DMS114 treated with DMSO at 0.1 percent for 48 hours (cell line): ENCODE data around the gene PDE9A.

Experiments
- DNase-seq: peaks from one replicate; lab custom pipeline; 2025; ENCODE audit not compliant: unreplicated experiment; lab: John Stamatoyannopoulos, UW

PDE9A gene

DNA sequence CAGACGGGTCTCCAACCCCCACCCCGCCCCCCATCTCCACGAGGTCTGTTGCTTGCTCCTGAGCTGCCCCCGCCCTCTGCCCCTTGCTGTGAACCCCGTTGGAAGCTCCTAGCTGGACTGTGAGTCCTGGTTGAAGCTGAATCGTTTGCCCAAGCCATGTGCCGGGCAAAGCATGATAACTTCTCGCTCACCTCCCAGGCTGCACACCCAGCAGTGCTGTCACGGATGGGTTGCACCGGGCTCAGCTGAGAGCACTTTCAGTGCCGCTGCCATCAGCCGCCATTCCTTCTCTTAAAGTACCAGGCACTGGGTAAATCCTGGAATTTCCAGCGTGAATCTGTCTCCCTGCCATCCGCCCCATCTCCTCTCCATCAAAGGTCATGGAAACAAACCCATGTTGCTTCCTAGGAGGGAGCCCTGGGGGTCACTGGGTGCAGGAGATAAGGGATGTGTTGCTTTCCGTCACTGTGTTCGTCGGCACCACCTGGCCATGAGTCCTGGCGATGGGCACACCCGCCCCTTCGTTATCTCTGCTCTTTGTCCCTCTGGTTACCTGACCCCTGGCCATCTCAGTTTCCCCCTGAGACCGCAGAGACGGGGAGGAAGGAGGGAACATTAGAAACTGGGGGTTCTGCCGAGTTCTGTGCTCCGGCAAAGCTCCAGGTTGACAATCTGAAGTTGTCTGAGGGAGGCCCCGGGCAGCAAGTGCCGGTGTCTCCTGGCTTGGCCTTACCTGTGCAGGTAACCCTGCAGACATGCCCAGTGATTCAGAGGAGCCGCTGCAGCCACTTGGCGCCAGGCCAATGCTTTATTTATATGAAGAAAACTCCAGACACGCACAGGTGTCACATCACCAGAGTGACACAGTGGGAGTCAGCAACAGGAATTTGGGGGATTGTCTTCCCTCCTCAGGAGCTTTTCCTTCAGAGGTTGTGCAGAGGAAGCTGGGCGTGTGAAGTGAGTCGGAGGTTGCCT is 2.7 kb downstream of the PDE9A start:
- DNase-seq, result no peak

DNA sequence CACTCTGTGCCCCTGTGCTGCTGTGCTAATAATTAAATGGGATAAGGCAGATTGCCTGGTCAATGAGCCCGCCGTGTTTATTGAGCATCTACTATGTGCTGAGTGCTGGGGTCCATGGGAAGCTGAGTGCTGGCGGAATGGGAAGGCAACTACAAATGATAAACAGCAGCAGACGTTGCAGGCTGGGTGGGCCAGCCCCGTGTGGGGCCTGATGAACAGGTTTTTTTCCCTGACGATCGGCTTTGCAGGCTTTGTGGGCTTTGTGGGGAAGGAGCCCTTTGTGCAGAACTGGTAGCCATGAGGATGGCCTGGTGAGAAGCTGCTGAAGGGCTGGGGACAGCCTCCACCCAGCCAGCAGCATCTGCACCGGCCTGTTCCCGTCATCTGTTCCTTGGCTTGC is 3.5 kb downstream of the PDE9A start:
- no peak for DNase-seq

DNA sequence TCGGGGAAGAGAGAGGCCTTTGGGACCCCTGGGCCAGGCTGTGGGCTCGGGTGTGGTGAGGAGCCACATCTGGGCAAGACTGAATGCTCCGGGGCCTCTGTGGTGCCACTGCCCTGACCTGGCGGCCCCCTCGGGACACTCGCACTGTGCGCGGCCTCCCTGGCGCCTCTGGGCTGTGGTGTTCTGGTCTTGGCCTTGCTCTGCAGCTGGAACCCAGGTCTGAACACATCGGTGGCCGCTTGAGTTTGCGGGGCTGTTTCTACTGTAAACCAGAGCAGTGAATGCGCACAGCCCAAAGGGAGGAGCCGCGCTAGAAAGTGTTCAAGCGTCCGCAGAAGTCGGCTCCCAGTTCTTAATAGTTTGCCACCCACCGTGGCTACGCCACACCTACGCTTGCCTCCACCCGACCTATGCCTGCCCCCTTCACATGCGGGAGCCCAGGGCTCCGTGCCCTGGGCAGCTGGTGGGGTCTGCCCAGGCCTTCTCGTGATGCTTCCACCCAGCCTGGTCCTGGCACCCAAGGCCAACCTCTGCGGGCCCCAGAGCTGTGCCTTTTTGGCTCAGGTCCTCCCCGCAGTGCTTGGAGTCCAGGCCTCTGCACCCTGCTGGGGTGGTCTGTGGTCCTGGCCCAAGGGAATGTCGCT is 4.4 kb downstream of the PDE9A start:
- DNase-seq, result no peak

DNA sequence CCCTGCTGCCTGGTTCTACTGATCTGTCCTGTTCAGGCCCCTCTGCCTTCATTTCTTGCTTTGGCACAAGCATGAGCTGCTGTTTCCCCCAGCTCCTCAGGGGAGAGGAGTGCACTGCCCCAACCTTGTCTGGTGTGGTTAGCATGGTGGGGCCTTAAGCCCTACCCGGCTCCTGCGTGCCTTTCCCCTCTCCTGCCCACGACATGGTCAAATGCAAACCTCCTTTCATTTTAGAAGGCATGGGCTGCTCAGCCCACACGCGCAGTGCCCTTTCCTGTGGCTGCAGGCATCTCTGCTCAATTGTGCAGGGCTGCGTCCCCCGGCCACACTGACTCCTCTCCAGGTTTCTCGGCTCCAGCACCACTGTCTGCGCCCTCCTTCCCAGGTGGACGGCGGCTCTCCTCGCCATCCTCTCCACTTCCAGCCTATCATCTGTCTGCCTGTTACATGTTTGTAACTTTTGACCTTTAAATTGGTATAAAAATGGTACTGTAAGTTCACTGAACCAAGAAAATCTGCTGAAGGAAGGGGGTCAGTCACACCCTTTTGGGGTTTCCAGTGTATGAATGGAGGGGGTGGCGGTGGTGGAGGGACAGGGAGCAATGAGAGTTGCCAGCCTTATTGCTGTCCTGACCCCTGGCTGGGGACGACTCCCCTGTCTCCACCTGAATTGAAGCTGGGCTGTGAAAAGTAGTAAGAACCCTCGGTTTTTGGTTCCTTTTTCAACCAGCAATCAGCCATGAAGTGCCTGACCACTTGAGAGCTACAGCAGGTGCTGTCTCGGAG is 5.1 kb downstream of the PDE9A start:
- no peak for DNase-seq

DNA sequence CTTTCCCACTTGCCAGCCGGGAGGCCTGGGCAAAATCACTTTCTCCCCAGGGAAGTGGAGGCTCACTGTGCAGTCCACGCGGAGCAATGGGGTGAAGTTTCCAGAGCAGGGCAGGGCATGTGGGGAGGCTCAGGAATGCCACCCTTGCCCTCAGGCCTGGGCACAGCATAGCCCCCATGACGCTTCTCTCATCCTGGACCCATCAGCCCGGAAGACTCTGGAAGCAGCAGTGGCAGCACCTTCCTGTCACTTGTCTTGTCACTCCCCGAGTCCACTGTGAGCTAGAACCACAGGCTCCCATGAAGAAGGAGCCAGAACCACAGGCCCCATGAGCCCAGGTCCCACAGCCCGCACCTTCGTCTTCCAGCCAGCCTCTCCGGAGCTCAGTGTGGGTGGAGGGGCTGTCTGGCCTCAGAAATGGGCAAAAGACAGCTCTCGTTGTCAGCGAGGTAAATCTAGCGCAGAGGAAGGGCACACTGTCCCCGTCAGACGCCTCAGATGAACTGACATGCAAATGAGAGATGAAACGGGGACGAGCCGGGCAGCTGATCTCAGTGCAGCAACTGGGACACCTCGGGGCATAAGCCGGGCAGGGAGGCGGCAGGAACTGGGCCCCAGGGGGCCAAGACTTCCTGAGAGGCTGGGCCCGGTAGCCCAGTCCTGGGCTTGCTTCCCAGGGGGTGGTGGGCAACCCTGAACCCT is 6.1 kb downstream of the PDE9A start:
- DNase-seq, result no peak

DNA sequence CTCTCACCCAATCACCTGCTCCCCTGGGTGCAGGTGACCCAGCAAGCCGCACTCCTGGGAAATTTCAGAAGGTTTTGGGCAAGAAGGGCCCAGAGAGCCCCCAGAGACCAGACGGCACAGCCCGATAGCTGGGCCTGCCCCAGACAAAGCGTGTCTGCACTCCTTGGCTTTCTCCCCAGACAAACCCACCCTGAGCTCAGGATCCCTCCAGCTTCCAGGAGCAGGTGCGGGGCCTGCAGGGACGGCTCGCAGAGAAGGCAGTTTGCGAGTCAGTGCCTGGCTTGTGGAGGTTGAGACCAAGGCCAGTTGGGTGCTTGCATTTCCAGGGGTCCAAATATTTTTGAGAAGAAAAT is 6.7 kb downstream of the PDE9A start:
- no peak for DNase-seq

DNA sequence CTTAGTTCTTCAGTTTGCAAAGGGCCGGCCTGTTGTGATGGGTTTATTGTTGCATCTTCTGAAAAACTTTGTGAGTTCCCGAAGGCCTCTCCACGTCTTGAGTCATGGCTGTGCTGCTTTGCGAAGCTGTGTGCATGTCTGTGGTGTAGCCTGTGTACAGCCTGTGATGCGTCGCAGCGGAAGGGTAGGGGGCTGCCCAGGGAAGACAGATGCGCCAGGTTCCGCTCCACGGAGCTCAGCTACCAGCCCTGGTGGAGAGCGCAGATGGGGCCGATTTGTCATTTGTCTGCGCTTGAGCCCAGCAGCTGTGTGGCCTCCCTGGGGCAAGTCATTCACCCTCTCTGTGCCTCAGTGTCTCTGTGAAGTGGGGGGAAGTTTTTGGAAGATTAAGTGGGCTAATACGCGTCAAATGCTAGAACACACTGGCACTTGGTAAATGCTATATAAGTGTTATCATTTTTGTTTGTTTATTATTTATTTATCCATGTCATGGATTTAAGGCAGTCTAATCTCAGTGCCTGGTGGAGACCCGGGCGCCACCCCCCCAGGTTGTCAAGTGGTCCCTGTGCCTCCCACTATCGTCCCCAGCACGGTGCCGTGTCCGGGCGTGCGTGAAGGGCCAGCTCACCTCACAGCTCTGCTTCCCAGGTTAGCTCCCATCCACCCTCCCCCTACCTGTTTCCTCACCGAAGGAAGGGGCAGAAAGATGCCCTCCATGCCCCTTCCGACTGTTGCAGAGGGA is 8.4 kb downstream of the PDE9A start:
- no peak for DNase-seq

DNA sequence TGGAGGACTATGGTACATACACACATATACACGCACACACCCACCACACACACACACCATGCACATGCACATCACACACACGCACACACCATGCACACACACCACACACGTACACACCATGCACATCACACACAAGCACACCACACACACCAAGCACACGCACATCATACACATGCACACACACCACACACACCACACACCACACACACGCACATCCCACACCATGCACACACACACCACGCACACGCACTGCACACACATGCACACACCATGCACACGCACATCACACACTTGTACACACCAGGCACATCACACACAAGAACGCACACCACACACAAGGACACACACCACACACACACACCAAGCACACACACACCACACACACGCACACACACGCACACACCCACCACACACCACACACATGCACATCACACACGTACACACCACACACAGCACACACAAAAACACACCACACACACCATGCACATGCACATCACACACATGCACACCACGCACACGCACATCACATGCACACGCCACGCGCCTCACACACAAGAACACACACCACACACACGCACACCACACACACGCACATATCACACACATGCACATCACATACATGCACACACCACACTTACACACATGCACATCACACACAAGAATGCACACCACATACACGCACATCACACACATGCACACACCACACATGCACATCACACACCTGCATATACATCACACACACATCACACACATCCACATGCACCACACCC is 9.2 kb downstream of the PDE9A start:
- DNase-seq, result no peak

DNA sequence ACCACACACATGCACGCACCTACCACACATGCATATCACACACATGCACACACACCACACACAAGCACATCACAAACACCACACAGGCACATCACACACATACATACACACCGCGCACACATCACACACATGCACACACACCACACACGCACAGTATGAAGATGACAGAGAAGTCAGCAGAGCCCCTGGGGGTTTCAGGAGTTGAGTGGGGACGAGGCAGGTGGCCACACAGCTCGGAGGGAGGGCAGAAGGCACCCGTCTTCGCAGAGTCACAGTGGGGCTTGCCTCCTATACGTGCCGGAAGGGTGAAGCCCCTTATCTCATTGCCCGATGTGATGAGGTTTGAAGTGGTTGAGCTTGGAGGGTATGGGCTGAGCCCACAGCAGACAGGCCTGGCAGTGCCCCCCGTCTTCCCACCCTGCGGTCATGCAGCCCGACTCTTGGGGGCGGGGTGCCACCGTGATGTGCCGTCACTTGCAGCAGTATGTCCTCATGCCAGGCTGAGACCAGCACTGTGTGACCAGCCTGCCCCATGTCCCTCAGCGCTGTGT is 9.9 kb downstream of the PDE9A start:
- no peak for DNase-seq

DNA sequence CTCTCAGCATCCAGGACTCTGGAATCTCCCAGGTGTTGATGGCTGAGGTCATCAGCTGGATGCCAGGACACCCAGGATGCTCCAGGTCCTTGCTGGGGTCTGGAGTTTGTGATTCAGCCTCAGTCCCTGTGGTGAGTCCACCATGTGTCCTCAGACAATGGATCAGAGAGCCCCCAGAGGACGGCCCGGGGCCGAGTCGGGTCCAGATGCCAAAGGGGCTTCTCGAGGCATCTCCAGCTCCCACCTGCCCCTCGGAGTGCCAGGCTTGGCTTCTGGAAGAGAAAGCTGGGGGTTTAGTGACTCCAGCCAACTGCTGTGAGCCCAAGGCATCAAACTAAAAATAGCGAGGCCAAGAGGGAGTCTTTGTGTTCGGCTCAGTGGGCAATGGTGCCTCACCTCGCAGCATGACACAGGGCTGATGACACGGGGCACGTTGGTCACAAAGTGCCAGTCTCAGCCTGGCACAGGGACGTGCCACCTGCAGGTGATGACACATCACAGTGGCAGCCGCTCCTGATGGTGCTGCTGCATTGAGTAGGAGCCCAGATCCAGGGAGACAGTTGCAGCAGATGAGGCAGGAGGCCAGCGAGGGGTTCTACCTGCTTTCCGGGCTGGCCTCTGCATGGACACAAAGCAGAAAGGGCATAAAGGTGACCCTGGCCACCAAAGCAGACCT is 10.6 kb downstream of the PDE9A start:
- no peak for DNase-seq

DNA sequence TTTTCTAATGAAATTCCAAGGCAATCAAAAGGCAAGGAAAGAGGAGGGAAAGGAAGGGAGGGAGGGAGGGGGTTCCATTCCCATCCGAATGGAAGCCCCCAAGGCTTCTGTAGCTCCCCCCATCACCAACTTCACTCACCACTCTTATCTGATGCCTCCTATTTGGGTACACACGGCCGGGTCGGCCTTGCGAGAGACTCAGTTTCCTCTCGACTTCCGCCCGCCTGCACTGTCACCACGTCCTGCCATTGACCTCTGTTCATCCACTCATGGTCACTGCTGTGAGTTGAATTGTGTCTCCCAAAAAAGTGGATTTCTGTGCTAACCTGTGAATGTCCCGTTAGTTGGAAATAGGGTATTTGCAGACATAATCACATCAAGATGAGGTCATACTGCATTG is 11.2 kb downstream of the PDE9A start:
- DNase-seq, result no peak

DNA sequence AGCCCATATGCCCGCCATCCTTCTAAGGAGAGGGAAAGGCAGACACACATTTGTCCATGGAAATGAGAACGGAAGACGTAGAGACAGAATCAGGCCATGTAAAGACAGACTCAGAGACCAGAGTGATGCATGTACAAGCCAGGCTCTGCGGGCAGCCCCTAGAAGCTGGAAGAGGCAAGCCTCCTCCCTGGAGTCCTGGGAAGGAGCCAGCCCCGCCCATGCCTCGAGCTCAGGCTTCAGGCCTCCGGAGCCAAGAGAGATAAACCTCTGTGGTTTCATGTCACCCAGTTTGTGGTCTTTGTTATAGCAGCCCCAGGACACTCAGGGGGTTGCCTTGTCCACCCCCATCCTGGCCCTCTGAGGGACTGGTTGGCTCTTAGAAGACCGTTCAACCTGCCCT is 11.6 kb downstream of the PDE9A start:
- no peak for DNase-seq

DNA sequence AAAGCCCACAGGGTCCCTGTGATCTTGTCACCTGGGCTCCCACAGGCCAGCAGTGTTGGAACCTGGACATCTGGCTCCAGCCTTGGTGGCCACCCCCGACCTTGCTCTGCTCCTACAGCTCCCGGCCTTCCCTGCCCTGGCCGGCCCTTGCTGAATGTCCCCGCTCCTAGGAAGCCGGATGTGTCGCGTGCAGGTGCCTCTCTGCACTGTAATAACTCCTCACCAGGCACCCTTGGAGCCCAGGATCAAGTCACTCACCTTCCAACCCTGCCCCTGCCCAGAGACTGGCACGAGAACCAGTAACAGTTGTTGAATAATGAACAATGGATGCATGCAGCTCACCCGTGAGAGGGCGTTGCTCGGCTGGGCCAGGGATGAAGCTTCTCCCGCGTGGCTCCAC is 12.1 kb downstream of the PDE9A start:
- DNase-seq, result no peak

DNA sequence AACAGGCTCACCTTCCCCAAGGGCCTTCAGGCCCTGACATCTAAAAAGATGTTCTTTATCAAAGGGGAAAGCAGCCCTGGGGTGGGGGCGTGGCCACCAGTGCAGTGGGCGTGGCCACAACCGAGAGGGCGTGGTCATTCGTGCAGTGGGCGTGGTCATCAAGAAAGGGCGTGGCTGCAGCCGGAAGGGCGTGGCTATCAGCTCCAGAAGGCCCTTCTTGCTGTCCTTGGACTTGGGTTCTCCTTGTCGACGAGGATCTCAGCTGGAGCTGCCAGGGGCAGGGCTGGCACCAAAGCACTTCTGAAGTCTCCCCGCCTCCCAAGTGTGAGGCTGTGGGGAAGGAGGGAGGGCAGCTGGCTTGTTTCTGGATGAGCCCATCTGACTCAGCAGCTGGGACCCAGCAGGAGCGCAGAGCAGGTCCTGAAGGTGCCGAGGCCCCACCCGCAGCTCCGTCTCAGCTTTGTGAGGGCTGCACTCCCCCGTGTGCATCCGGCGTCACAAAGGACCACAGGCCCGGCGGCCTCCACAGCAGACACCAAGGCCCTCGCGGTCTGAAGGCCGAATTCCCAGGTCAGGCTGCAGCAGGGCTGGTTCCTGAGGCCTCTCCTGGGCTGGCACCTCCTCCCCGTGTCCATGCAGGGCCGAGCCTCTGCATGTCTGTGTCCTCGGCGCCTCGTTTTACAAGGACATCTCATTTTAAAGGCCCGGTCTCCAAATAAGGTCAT is 12.8 kb downstream of the PDE9A start:
- no peak for DNase-seq

DNA sequence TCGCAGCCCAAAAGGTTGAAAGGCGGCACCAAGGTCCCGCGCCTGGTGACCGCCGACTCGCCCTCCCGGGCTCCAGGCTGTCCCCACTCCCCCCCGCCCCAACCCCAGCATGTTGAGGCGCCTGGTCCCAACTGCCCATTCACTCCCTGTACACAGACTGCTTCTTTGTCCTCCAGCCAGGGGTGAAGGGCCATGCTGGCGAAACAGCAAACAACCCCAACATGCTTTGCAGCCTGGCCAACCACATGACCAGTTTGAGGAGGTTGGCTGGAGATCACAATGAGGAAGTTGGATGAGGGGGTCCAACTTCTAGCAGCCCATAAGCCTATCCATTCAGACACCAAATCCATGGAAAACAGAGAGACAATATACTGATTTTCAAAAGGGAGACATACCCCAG is 13.5 kb downstream of the PDE9A start:
- no peak for DNase-seq

DNA sequence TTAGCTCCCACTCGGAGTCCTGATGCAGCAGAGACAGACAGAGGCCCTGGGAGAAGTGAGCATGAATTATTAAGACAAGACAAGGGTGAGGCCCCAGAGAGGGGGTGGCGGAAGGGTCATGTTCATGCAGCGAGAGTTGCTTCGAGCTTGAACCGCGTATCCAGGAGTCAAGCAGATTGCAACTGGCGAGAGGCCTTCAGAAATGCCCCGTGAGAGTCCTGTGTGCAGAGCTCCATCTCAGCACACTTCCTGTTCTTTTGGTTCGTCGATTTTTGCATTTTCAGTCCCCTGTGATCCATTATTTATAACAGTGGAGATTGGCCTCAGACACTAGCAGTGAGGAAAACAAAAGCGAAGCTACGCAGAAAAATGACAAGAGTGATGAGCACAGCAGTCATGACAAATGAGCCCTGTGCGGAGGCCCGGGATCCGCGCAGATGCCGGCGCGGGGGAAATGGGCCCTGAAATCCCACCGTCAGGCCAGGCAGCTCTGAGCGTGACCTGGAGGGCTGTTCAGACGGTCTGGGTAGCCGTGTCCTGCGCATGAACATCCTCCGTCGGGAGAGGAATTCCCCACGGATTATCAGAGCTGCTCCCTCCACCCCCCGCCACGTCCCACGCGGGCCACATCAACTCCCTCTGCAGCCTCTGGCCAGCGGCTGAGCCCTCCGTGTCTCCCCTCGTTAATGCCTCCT is 15.0 kb downstream of the PDE9A start:
- no peak for DNase-seq

DNA sequence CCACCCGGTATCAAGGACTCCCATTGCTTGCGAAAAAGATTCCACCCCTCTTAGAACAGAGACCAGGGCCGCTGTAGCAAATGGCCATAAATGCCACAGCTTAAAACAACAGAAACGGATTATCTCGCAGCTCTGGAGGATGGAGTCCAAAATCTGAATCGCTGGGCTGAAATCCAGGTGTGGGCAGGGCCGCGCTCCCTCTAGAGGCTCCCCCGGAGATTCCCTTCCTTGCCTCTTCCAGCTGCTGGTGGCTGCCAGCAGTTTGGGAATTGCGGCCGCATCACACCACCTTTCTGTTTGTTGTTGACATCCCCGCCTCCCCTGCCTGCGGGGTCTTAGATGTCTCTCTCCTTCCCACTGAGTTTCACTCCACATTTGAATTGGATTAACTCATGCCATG is 15.6 kb downstream of the PDE9A start:
- DNase-seq, result no peak
